Caco-2 (cell line): ENCODE measurements around the gene LCN12. TPM values are rescaled to one million over a fixed set of nuclear protein-coding genes. Genes with fewer than 3 reads are reported as not detected.

Source experiments
- BruUV-seq: library from RNA; stranded (reverse); fragments of 400-500 nt; replicated peaks from 2 replicates; lab custom pipeline; 2021; lab: Mats Ljungman, UMichigan
- CTCF ChIA-PET: fragments of 300-600 bp; sonication (Branson Sonifier 250); formaldehyde crosslinking; loops from one replicate; lab custom pipeline; 2022; ENCODE audit warnings: antibody characterized with exemption; lab: Charles Lee
- POLR2A ChIA-PET: fragments of 300-600 bp; sonication (Branson Sonifier 250); formaldehyde crosslinking; loops from one replicate; lab custom pipeline; 2022; ENCODE audit warnings: antibody characterized with exemption; lab: Charles Lee
- DNase-seq, 2 experiments: peaks; one replicate each; pipeline versions ENCODE4 v3.0.0 to v3.0.0-alpha.2; 2020 to 2022
- H3K27me3 ChIP-seq: replicated peaks from 2 replicates; pipeline ENCODE4 v1.6.0; 2011; ENCODE audit warnings: low read length; ENCODE audit not compliant: control insufficient read depth, insufficient read depth
- H3K36me3 ChIP-seq: 2 replicates; pipeline ENCODE4 v1.5.1; 2011; ENCODE audit warnings: low read length; ENCODE audit not compliant: control insufficient read depth, insufficient read depth
- H3K4me1 ChIP-seq: fragments of 250-450 bp; sonication (Bioruptor Pico); 2 replicates; pipeline ENCODE4 v1.5.1; 2020; ENCODE audit warnings: mild to moderate bottlenecking
- H3K4me3 ChIP-seq: 2 replicates; pipeline ENCODE4 v1.5.1; 2011; ENCODE audit warnings: low read depth, mild to moderate bottlenecking, control low read depth, low read length
- H3K9me3 ChIP-seq: fragments of 250-450 bp; sonication (Bioruptor Pico); 2 replicates; pipeline ENCODE4 v1.5.1; 2020; ENCODE audit warnings: mild to moderate bottlenecking, moderate library complexity
- H3K27ac Mint-ChIP-seq: one replicate; pipeline ENCODE4 v1.8.0; 2022; ENCODE audit warnings: mixed read lengths; ENCODE audit not compliant: unreplicated experiment
- H3K27me3 Mint-ChIP-seq: one replicate; pipeline ENCODE4 v1.8.0; 2022; ENCODE audit warnings: mixed read lengths; ENCODE audit not compliant: insufficient read depth, unreplicated experiment
- H3K36me3 Mint-ChIP-seq: one replicate; pipeline ENCODE4 v1.8.0; 2022; ENCODE audit warnings: mild to moderate bottlenecking, mixed read lengths; ENCODE audit not compliant: insufficient read depth, unreplicated experiment
- H3K4me1 Mint-ChIP-seq: one replicate; pipeline ENCODE4 v1.8.0; 2022; ENCODE audit warnings: low read depth, mixed read lengths; ENCODE audit not compliant: unreplicated experiment
- H3K4me3 Mint-ChIP-seq: one replicate; pipeline ENCODE4 v1.8.0; 2022; ENCODE audit warnings: mild to moderate bottlenecking, moderate library complexity, mixed read lengths; ENCODE audit not compliant: unreplicated experiment
- H3K9me3 Mint-ChIP-seq: one replicate; pipeline ENCODE4 v1.8.0; 2022; ENCODE audit warnings: mixed read lengths; ENCODE audit not compliant: unreplicated experiment
- intact Hi-C: fragments of 100-400 bp; cut with micrococcal nuclease; formaldehyde crosslinking; loops from one replicate; pipeline ENCODE4 v1.10.0; 2022; ENCODE audit not compliant: unreplicated experiment
- total RNA-seq: library from RNA; stranded (reverse); gene quantifications from 2 replicates; pipeline ENCODE4 v1.2.3, GENCODE V29; 2022
- TF ChIP-seq, protein P1 (sequence below), 2 experiments: fragments of 200-600 bp in 1 of 2; IDR thresholded peaks; 1 replicate in 1 of 2; 2 replicates in 1 of 2; pipeline versions ENCODE4 v1.5.1 to v1.8.0; 2011 to 2022; ENCODE audit warnings: antibody characterized with exemption in 1 of 2, control low read depth in 1 of 2, inconsistent platforms in 1 of 2, low read depth in 1 of 2, low read length in 1 of 2, mild to moderate bottlenecking in 1 of 2, moderate library complexity in 1 of 2; ENCODE audit not compliant: insufficient read depth in 1 of 2, severe bottlenecking in 1 of 2, unreplicated experiment in 1 of 2

The LCN12 gene
- total RNA-seq, 1 experiment from 2014 or later, result 20.0 TPM

DNA sequence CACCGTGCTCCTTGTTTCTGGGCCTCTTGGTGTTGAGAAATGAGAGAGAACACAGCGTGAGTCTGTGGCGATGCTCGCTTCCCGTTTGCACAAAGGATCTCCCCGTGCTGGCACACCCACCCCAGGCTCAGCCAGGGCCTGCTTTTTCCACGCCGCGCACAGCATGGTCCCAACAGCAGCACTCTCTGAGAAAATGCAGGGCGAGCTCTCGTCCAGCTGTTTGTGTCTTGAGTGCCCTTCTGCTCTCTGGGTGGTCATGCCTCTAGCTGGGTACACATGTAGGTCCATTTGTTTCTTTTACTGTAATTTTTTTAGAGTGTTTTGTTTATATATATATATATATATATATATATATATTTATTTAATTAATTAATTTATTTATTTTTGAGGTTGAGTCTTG is 34.2 kb upstream of the LCN12 start:
- Histone ChIP-seq H3K9me3 (no peaks in the 10 kb centered on the region), H3K27me3 (no peaks in the 10 kb centered on the region), H3K4me1 (no peaks in the 10 kb centered on the region), H3K4me3 (no peak overlapping the region), H3K36me3 (peaks cover 1% of the 10 kb centered on the region)
- ChIA-PET POLR2A (no interaction called here), CTCF (interaction anchor here (0.7 kb wide), 1 partner anchor 146 kb away, joined by 4 read pairs; no protein-coding TSS in a partner anchor)
- DNase-seq, result no peak
- intact Hi-C loops, result no loop called here
- no TSS peak for BruUV-seq
- Mint-ChIP-seq H3K36me3 (peaks cover 77% of the 10 kb centered on the region), H3K4me1 (no peaks in the 10 kb centered on the region), H3K27me3 (no peaks in the 10 kb centered on the region), H3K27ac (no peak overlapping the region), H3K4me3 (no peak overlapping the region), H3K9me3 (no peaks in the 10 kb centered on the region)
- TF ChIP-seq, protein P1, sequence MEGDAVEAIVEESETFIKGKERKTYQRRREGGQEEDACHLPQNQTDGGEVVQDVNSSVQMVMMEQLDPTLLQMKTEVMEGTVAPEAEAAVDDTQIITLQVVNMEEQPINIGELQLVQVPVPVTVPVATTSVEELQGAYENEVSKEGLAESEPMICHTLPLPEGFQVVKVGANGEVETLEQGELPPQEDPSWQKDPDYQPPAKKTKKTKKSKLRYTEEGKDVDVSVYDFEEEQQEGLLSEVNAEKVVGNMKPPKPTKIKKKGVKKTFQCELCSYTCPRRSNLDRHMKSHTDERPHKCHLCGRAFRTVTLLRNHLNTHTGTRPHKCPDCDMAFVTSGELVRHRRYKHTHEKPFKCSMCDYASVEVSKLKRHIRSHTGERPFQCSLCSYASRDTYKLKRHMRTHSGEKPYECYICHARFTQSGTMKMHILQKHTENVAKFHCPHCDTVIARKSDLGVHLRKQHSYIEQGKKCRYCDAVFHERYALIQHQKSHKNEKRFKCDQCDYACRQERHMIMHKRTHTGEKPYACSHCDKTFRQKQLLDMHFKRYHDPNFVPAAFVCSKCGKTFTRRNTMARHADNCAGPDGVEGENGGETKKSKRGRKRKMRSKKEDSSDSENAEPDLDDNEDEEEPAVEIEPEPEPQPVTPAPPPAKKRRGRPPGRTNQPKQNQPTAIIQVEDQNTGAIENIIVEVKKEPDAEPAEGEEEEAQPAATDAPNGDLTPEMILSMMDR (IDR thresholded peaks at IDR 0.05; ENCODE audit: insufficient read depth in 1 of 2, low read depth in 1 of 2, low read length in 1 of 2, severe bottlenecking in 1 of 2, unreplicated experiment in 1 of 2), result no peak

DNA sequence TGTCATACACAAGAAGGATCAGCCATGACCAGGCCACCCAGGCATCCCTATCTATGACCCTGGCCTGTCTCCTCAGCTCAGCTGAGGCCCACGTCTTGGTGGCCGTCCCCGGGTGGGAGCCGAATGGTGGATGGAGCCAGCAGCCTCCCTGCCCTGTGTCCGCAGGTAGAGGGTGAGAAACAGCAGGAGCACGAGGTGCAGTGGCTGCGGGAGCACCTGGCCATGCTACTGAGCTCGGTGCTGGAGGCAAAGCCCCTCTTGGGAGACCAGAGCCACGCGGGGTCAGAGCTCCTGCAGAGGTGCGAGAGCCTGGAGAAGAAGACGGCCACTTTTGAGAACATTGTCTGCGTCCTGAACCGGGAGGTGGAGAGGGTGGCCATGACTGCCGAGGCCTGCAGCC is 32.0 kb upstream of the LCN12 start:
- POLR2A ChIA-PET, result no interaction called here
- peaks cover 1% of the 10 kb centered on the region for H3K36me3 ChIP-seq
- Mint-ChIP-seq H3K9me3 (no peaks in the 10 kb centered on the region), H3K36me3 (peaks cover 80% of the 10 kb centered on the region), H3K27me3 (no peaks in the 10 kb centered on the region), H3K4me1 (no peaks in the 10 kb centered on the region), H3K27ac (no peak overlapping the region), H3K4me3 (no peak overlapping the region)
- H3K27me3 ChIP-seq, result no peaks in the 10 kb centered on the region
- intact Hi-C loops, result no loop called here
- DNase-seq, result no peak
- H3K4me1 ChIP-seq, result no peaks in the 10 kb centered on the region
- TF ChIP-seq, protein P1 (IDR thresholded peaks at IDR 0.05; ENCODE audit: insufficient read depth in 1 of 2, low read depth in 1 of 2, low read length in 1 of 2, severe bottlenecking in 1 of 2, unreplicated experiment in 1 of 2), result no peak
- BruUV-seq, result no TSS peak
- no peak overlapping the region for H3K4me3 ChIP-seq
- H3K9me3 ChIP-seq, result no peaks in the 10 kb centered on the region
- CTCF ChIA-PET, result interaction anchor here (0.7 kb wide), 1 partner anchor 18 kb away, joined by 3 read pairs; no protein-coding TSS in a partner anchor

DNA sequence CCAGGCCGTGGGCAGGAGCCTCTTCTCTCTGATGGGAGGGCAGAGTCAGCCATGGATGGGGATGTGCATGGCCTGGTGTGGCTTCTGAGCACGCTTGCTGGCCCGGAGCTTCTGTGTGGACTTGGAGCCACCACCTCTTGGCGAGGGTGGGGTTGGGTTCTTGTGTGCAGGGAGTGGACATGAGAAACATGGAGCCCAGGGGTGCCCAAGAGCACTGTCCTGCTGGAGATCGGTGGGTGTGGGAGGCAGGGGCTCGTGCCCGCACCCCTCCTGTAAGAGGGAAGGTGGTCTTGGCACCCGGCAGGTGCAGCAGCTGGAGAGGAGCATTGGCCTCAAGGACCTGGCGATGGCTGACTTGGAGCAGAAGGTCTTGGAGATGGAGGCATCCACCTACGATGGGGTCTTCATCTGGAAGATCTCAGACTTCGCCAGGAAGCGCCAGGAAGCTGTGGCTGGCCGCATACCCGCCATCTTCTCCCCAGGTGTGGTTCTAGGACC is 31.3 kb upstream of the LCN12 start:
- H3K36me3 Mint-ChIP-seq, result peaks cover 80% of the 10 kb centered on the region
- intact Hi-C loops, result no loop called here
- H3K27me3 Mint-ChIP-seq, result no peaks in the 10 kb centered on the region
- H3K4me3 Mint-ChIP-seq, result no peak overlapping the region
- H3K27ac Mint-ChIP-seq, result no peak overlapping the region
- Histone ChIP-seq H3K9me3 (no peaks in the 10 kb centered on the region), H3K36me3 (peaks cover 1% of the 10 kb centered on the region), H3K4me1 (no peaks in the 10 kb centered on the region), H3K27me3 (no peaks in the 10 kb centered on the region), H3K4me3 (no peak overlapping the region)
- no TSS peak for BruUV-seq
- POLR2A ChIA-PET, result no interaction called here
- CTCF ChIA-PET, result interaction anchor here (0.7 kb wide), 1 partner anchor 19 kb away, joined by 3 read pairs; no protein-coding TSS in a partner anchor
- H3K9me3 Mint-ChIP-seq, result no peaks in the 10 kb centered on the region
- no peaks in the 10 kb centered on the region for H3K4me1 Mint-ChIP-seq
- no peak for DNase-seq
- TF ChIP-seq, protein P1 (IDR thresholded peaks at IDR 0.05; ENCODE audit: insufficient read depth in 1 of 2, low read depth in 1 of 2, low read length in 1 of 2, severe bottlenecking in 1 of 2, unreplicated experiment in 1 of 2), result no peak
